Measurements from ENCODE around the gene CA7.

The CA7 gene

DNA sequence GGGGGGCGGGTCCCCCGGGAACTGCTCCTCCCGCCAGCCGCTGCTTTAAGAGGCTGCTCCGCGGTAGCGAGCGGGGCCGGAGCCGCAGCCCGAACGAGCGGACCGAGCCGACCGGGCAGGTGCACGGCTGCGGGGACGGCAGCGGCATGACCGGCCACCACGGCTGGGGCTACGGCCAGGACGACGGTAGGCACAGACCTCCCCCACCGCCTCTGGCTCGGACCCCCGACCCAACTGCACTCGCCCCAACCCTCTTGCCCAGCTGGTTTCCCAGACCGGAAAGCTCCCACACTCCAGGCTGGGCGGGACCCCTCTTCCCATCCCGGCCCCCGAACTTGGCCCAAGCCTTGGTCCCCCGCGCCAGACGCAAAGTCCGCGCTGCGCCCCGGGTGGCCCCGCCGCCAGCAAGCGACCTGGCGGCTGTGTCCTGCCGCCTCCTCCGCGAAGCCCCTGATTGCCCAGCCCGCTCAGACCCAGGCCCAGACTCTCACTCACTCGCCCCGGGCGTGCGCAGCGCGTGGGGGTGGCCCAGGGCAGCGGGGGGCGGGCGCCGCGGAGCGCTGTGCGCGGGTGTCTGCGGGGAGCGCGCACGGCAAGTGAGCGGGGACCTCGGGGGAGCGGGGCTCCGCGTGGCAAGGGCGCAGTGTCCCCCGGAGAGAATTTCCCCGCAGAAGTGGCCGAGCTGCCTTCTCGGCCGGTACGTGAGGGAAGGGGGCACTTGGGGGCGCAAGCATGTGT is at the start of gene CA7:
TSS of gene CA7 (plus strand) at position 73 of the 738 bp plus-strand sequence. CDS start at position 147, 74 bp downstream.
- DNase-seq (ENCODE audit: low read depth, low spot score), result no peak

DNA sequence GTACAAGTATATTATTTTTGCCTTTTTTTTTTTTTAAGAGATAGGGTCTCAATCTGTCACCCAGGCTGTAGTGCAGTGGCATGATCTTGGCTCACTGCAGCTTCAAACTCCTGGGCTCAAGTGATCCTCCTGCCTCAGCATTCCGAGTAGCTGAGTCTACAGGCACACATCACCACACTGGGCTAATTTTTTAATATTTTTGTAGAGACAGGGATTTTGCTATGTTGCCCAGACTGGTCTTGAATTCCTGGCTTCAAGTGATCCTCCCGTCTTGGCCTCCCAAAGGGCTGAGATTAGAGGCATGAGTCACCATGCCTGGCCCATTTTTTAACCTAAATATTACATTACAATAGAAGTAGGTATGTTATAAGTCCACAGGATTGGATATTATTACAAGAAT is 46.1 kb upstream of the CA7 start:
- no peak for DNase-seq (ENCODE audit: low read depth, low spot score)

DNA sequence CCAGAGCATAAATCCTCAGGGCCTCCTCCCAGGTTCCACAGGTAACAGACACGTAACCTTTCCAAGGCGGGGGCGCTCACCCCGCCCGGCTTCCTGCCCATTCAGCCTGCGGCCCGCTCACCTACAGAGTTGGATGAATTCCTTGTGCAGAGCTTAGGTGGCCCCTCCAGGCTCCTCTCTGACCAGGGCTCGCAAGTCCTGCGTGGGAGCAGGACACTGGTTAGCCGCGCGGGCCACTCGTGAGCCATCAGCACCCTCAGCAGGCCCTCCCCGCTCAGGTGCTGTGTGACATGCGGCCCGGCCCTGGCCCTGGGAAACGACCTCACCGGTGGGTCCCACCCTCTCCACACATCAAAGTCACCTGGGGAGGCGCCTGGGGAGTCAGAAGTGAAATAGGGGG is 43.4 kb upstream of the CA7 start:
- no peak for DNase-seq (ENCODE audit: low read depth, low spot score)

DNA sequence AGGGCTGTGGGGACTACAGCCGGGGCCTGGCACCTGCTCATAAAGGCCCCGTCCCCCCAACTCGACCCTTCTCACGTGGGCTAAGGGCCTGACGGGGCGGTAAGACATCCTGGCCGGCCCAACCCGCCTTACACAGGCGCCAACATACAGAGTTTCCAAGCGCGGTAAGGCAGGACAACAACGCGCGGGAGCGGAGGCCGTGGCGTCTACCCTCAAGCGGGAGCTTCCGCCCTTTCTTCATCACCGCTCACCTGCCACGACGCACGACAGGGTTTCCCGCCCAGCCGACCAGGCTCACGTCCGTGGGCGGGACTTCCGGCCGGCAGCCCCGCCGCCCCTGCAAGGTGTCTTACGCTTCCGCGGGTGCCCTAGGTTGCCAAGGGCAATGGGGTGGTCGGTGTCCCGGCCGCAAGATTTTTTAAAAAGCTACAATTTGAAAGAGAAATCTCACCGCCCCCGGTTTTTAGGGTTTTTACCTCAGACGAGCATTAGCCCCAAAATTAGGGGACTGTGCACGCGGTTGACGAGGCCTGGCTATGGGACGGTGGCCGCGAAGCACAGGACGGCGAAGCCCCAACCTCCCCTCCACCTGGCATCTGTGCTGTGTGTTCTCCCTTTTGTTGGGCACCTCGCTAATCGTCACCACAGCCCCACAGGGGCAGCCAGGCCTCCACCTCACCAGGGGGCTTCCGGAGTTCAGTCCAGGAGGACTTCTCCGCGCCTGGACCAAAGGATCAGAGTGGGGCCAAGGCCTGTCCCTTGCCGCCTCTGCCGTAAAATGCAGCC is 42.7 kb upstream of the CA7 start, which contains the start of gene TERB1:
TSS of gene TERB1 (minus strand) at position 265 of the 786 bp plus-strand sequence. CDS start 4,786 bp downstream, outside the sequence.
- no peak for DNase-seq (ENCODE audit: low read depth, low spot score)

DNA sequence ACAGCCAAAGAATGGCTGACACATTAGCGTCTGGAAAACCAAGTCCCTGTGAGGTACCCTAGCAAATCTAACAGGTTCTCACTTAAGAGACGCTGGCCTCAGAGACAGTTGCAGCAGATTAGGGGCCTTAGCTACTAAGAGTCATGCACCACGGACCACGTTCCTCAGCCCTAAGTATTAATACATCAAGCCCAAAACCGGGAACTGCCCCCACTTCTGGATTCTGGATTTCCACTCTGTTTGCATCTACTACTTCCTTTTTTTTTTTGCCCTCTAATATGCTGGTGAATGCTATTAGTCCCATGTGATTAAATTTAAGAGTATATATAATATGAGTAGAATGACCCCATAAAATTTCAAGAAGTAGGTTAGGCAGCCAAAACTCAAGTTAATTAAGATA is 42.1 kb upstream of the CA7 start:
- DNase-seq (ENCODE audit: low read depth, low spot score), result no peak

DNA sequence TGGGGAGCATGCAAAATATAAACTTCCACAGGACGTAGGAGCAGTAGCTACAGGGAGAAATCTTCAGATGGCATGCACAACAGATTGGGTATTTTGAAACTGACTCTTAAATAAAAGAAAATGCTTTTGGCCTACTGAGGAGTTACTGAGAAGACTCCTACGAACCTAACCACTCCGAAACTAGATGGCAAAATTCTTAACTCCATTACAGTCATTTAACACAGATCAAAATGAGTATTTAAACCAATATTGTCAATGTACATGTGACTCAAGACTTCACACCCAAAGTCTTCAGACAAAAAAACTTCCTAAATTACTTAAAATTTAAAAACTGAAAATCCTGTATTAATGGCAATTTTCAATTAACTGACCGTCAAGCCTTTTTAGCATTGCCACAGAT is 34.4 kb upstream of the CA7 start:
- DNase-seq (ENCODE audit: low read depth, low spot score), result no peak

DNA sequence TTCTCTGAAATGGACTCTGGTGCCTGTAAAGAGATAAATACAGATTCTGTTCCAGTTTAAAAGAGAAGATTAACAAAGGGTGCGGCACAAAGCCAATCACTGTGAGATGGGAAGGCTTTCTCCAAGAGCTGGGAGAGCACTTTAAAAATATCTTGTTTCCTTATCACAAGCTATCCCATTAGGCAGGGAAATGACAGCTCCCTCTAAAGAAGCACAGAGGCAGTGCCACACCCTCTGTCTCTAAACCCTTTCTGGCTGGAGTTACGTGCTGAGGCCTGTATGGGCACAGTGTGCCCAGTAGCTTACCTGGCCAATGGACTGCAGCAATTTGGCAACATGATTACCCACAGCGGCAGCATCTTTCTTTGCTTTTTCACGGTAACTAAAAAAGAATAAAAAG is 33.8 kb upstream of the CA7 start:
- no peak for DNase-seq (ENCODE audit: low read depth, low spot score)

DNA sequence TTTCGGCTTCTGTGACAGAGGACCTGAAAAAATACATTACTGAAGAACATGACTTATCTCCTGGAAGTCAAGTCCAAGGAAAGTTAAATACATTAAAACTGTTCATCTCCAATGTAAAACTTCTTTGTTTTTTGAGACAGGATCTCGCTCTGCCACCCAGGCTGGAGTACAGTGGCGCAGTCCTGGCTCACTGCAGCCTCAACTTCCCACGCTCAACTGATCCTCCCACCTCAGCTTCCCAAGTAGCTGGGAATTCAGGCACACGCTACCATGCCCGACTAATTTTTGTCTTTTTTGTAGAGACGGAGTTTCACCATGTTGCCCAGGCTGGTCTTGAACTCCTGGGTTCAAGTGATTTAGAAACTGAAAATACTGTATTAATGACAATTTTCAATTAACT is 33.2 kb upstream of the CA7 start:
- DNase-seq (ENCODE audit: low read depth, low spot score), result no peak

DNA sequence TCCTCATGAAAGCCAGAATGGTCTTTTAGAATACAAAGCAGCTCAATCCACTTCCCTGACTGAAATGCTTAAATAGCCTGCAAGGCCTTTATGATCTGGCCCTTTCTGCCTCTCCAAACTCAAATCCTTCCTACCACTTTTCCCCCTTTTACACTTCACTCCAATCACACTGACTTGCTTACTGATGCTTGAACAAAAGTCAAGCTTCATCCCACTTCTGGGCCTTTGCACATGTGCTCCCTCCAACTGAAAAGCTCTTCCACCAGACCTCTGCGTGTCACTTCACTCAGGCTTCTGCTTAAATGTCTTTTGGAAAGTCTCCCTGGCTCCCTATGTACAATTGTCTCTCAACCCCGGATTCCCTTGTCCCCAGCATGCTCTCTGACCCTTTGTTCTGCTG is 29.5 kb upstream of the CA7 start:
- no peak for DNase-seq (ENCODE audit: low read depth, low spot score)

DNA sequence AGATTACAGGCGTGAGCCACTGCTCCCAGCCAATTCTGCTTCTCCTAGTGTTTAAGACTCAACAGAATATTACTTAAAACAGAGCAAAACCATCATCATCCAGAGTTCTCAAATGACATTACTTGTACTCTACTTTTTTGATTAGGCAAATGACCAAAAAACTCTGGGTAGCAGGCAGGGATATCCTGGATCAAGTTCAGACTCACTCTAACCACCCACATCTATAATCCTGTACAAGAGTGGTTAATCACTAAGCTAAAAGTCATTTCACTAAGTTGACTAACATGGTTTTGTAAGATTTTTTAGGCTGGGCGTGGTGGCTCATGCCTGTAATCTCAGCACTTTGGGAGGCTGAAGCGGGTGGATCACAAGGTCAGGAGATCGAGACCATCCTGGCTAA is 20.2 kb upstream of the CA7 start:
- DNase-seq (ENCODE audit: low read depth, low spot score), result no peak

DNA sequence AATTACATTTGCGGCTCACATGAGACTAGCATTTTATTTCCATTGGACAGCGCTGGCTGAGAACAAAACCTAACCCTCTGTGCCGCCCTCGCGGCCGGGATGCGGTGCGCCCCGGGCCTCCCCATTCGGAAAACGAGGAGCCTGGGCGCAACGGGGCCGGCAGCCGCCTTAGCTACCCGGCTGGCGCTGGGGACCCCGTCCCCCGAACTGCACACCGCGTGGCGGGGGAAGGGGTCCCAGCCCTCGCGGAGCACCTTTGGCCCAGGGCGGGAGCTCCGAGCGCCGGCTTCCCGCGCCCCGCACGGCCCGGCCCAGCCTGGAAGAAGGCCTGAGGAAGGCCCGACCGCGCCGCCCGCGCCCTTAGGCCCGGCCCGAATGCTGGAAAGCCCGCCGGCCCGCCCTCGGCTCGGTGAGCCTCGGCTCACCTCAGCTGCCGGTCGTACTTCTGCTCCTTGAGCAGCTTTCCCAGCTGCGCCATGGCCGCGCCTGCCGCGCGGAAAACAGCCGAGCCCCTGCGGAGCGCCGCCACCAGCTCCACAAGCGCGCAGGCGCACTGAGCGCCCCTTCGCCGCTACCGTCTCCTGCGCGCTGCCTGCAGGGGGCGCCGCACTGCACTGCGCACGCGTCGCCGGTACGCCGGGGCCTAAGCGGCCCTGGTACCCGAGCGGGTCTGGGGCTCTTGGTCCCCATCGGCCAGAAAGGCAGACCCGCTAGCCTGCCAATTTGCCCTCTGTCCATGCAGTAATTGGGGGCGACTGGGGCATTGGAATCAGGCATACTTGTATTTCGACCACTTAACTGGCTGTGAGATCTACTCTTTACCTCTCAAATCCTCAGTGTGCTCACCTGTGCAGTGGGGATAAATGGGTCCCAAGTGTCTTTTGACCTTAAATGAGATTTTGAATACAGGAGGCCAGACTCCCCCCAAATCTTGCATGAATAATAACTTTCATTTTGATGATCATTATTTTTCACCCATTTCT is 13.5 kb upstream of the CA7 start, which contains the start of gene NAE1:
TSS of gene NAE1 (minus strand) at position 555 of the 983 bp plus-strand sequence. CDS start at position 478, 77 bp downstream.
- peak; percentile 73 for DNase-seq (ENCODE audit: low read depth, low spot score)

DNA sequence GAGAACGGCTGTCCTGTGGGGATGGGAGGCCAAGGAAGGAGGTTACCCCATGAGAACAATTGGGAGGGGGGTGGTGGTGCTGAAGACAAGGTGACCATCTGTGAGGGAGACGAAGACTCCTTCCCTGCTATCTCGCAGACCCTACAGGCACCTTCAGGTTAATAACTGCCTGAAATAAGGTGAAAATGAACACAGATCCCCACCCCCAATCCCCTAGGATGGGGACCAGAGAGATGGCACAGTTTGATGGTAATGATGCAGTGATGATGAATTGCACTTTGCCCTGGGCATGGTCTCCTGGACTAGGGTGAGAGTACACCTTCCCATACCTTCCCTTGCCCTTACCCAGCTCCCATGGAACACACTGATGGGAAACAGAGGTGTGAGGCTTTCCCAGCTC is 12.0 kb upstream of the CA7 start:
- no peak for DNase-seq (ENCODE audit: low read depth, low spot score)

DNA sequence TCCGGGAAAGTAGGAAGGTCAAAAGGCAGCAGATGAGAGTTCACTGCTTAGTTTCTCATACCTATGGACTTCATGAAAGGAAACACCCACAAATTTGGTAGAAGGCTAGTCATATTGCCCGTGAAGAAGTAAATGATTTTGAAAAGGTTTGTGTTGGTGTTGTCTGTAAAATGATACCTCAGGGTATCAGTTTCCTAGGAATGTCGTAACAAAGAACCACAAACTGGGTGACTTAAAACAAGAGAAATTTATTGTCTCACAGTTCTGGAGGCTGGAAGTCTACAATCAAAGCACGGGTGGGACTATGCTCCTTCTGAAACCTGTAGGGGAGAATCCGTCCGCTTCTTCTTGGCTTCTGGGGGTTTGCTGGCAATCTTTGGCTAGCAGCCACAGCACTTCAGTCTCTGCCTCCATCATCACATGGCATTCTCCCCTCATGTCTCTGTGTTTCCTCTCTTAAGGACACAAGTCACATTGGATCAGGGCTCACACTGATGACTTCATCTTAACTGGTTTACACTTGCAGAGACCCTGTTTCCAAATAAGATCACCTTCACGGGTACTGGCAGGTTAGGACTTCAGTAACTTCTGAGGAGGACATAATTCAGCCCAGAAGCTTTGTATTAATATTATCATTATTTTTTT is 11.4 kb upstream of the CA7 start:
- no peak for DNase-seq (ENCODE audit: low read depth, low spot score)

DNA sequence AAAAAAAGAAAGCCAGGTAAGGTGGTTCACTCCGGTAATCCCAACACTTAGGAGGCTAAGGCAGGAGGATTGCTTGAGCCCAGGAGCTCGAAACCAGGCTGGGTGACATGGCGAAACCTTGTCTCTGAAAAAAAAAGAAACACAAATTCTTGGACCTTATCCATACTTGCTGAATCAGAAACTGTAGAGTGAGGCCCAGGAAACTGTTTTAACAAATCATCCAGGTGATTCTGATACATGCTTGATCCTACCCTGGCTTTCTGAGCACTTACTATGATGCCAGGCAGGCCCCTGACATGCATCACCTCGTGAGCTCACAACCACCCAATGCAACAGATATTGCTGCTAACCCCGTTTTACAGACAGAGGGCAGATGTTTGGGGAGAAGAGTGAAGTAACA is 9.5 kb upstream of the CA7 start:
- DNase-seq (ENCODE audit: low read depth, low spot score), result no peak

DNA sequence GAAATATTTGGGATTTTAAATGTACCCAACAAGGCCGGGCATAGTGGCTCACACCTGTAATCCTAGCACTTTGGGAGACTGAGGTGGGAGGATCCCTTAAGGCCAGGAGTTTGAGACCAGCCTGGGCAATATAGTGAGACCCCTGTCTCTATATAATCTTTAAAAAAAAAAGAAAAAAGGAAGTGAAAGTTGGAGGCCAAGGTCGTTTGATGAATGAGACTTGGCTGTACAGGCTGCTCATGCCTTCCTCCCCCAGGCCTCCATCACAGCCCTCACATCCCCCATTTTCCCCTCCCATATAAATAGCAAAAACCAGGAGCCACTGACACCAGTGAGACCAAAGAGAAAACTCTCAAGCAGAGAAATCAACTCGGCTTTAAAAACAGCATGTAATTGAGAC is 3.3 kb upstream of the CA7 start:
- DNase-seq (ENCODE audit: low read depth, low spot score), result no peak

DNA sequence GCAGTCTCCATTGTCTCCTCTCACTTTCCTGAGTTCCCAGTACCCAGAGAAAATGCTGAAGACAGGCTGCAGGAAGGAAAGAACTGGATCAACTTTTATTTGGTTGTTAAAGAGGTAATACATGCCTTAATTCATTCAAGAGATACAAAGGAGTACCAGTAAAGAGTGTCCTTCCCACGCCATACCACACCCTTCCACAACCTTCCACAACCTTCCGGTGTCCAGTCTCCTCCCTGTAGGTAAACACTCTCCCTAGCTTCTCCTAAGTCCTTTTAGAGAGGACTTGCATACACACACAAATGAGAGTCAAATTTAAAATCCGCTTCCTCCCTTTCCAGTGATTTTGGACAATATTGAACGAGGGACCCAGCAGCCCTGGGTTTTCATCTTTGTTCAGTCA is 2.8 kb upstream of the CA7 start:
- DNase-seq (ENCODE audit: low read depth, low spot score), result no peak

DNA sequence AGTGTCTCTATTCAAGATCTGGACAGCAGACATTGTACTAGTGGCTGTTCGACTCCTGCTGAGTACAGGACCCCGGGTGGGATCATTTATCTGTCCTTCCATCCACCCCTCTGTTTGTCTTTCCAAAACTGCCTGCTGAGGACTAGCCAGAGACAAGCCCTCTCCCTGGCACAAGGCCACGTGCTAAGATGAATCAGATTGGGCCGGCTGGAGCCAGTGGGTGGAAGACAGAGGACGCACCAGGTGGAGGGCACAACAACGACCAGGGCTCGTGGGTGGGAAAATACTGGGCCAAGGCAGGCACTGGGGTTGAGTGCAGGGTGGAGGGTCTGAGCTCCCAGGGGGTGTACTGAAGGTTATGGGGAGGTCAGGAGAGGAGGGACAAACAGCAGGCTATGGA is 1.4 kb upstream of the CA7 start:
- DNase-seq (ENCODE audit: low read depth, low spot score), result no peak

DNA sequence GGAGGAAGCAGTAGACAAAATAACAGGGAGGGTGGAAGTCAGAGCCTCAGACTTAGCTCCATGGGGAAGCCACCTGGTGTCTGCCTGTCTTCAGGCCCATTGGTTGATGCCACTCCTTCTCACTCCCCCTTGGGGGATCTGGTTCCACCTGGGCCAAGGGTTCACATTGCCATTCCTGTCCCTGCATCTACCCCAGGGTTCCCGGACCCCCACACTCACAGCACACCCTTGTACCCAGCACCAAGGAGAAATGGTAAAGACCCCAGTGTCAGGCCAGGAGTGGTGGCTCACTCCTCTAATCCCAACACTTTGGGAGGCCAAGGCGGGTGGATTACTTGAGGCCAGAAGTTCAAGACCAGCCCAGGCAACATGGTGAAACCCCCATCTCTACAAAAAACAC is 1.0 kb upstream of the CA7 start:
- DNase-seq (ENCODE audit: low read depth, low spot score), result no peak

DNA sequence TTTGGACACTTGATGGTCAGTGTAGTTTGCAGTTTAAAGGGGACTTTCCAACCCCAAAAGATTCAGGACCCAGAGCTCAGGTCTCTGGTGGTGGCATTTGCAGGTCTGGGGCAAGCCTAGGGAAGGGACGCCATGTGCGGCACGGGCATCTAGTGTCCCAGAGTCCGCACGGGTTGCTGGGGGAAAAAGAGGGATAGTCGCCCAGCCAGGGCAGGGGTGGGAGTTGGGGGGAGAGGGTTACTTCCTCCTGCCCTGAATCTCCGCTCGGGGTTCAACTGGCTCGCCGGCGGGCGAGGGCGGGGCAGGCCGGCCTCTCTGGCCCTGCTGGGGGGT is 239 bp upstream of the CA7 start:
- DNase-seq (ENCODE audit: low read depth, low spot score), result no peak

DNA sequence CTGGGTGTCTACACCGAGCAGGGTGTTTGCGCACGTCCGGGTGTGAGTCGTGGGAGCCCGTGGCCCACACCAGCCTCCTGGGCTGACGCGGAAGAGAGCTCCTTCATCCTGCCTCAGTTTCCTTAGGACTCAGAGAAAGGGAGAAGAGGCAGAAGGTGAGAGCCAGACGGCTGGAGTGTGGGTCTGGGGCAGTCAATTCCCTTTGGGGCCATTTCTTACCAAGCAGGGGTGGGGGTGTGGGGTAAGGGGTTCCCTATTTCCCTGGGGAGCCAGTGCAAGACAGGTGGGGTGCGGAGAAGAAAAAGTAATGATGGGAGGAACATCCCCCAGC is 831 bp downstream of the CA7 start:
- no peak for DNase-seq (ENCODE audit: low read depth, low spot score)

DNA sequence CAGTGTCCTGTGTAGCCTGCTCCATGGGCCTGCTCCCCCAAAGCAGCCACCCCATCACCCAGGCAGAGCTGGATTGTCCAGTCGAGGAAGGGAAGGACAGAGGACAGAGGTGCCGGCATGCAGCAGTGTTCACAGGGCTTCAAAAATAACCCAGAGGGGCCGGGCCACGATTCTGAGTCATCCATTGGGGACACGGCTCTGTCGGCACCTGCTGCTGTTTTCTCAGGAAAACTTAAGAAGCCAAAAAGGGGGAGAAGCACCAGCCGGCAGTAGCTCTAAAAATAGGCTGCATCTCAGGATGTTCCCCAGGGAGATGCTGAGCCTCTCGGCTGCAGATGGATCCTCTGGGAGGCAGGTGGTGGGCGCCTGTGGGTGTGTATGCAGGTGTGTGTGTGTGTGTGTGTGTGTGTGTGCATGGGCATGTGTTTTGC is 1.6 kb downstream of the CA7 start:
- no peak for DNase-seq (ENCODE audit: low read depth, low spot score)

DNA sequence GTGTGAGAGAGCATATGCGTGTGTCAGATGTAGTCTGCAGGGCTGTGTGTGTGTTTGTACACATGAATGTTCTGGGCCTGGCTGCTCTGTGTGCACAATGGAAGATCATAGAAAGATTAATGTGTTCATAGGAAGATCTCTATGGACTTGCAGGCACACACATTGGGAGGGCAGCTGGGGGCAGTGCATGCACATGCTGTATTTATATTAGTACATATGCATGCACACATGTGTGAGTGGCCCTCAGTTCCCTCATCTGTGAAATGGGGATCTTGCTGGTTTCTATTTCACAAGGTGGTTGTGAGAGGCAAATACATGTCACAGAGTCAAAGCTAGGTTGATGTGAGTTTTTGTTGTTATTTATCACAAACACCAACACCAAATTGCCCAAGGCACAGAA is 2.1 kb downstream of the CA7 start:
- DNase-seq (ENCODE audit: low read depth, low spot score), result no peak

Measured in brain pericyte (primary cell).